ENCODE measurements around the gene TBCD. TPM values are rescaled to one million over a fixed set of nuclear protein-coding genes. Genes with fewer than 3 reads are reported as not detected.

The TBCD gene
- polyA plus RNA-seq, 1 donor from 2014 or later: 67.2 TPM

DNA sequence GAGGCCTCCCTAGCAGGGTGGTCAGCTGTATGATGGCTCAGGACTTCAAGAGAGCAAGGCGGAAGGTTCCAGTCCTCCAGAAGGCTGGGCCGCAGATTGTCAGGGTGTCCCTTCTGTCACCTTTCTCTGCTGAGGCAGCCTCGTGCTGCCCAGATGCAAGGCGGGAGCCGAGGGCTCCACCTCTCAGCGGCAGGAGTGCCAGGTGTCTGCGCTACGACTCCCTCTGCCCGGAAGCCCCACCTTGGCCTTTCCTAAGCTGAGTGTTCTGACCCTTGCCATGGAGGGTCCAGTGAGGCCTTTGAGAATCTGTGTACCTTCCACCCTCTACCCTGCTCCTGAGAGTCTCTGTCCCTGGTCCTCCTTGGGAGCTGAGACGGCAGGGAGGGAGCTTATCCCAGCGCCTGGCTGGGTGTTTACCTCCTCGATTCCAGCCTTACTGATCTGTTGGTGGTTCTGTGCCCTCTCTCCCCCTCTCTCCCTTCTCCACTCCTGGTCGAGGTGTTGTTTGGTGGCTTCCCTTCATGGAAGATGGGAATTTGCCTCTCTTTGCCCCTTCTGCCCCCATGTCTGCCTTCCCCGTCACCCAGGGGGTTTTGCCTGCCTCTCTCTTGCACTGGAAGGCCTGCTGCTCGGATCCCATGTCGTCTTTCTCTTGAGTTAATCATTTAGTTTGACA is 90.2 kb downstream of the TBCD start:
- Histone ChIP-seq H3K9ac (ENCODE audit: low read length) (no peak overlapping the region), H4K20me1 (ENCODE audit: insufficient read depth) (no peaks in the 10 kb centered on the region), H3K9me2 (ENCODE audit: insufficient read depth, low read length) (no peaks in the 10 kb centered on the region), H2AFZ (ENCODE audit: low read depth, low read length) (no peak overlapping the region), H3K27me3 (ENCODE audit: insufficient read depth, low read depth, low read length) (no peaks in the 10 kb centered on the region), H3K9me3 (ENCODE audit: low read length) (no peaks in the 10 kb centered on the region), H3K27ac (ENCODE audit: low read length) (no peak overlapping the region), H3K4me3 (ENCODE audit: low read length) (no peak overlapping the region), H3K36me3 (ENCODE audit: insufficient read depth, low read length) (no peaks in the 10 kb centered on the region), H3K4me2 (ENCODE audit: low read length) (no peak overlapping the region), H3K79me2 (replicated peaks; ENCODE audit: insufficient read depth, low read length) (no peaks in the 10 kb centered on the region), H3F3A (ENCODE audit: insufficient read depth, low read length, poor library complexity, severe bottlenecking) (no peaks in the 10 kb centered on the region)
- TF ChIP-seq TAF1 (IDR thresholded peaks at IDR 0.05; ENCODE audit: low read depth) (no peak), POLR2AphosphoS5 (IDR thresholded peaks at IDR 0.05) (no peak)
- TF ChIP-seq, protein P1, sequence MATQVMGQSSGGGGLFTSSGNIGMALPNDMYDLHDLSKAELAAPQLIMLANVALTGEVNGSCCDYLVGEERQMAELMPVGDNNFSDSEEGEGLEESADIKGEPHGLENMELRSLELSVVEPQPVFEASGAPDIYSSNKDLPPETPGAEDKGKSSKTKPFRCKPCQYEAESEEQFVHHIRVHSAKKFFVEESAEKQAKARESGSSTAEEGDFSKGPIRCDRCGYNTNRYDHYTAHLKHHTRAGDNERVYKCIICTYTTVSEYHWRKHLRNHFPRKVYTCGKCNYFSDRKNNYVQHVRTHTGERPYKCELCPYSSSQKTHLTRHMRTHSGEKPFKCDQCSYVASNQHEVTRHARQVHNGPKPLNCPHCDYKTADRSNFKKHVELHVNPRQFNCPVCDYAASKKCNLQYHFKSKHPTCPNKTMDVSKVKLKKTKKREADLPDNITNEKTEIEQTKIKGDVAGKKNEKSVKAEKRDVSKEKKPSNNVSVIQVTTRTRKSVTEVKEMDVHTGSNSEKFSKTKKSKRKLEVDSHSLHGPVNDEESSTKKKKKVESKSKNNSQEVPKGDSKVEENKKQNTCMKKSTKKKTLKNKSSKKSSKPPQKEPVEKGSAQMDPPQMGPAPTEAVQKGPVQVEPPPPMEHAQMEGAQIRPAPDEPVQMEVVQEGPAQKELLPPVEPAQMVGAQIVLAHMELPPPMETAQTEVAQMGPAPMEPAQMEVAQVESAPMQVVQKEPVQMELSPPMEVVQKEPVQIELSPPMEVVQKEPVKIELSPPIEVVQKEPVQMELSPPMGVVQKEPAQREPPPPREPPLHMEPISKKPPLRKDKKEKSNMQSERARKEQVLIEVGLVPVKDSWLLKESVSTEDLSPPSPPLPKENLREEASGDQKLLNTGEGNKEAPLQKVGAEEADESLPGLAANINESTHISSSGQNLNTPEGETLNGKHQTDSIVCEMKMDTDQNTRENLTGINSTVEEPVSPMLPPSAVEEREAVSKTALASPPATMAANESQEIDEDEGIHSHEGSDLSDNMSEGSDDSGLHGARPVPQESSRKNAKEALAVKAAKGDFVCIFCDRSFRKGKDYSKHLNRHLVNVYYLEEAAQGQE (IDR thresholded peaks at IDR 0.05; ENCODE audit: borderline replicate concordance): no peak

DNA sequence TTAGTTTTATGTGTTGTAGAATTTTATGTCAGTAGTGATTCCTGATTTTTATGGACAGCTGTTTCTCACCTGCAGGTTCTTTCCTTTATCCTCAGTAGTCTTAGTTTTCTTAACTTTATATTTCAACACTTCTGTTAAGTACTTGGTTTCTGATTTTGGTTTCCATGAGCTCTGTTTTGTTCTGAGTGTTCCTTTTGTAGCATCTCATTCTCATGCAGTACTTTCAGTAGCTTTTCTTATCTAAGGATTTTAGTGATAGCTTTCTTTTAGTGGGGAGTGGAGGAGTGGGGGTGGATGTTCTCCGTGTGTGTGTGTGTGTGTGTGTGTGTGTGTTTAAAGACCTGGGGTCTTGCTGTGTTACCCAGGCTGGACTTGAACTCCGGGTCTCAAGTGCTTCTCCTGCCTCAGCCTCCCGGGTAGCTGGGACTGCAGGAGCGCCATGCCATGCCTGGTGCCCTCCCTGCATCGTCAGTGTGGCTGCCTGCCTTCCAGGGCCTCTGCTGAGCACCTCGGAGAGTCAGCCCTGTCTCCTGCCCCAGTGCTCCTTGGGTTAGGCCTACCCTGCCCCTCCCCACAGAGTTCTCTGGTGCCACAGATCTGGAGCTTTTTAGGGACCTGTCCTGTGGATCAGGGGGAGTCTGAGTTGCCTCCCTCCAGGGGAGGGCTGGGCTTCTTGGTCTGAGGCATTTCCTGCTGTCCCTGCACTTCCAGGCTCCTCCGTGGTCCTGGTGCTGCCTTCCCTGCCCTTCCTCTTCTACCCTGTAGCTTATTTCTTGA is 92.2 kb downstream of the TBCD start:
- Histone ChIP-seq H3K4me2 (ENCODE audit: low read length) (no peak overlapping the region), H3K36me3 (ENCODE audit: insufficient read depth, low read length) (no peaks in the 10 kb centered on the region), H3K27me3 (ENCODE audit: insufficient read depth, low read depth, low read length) (no peaks in the 10 kb centered on the region), H3K4me3 (ENCODE audit: low read length) (no peak overlapping the region), H2AFZ (ENCODE audit: low read depth, low read length) (no peak overlapping the region), H3K9me2 (ENCODE audit: insufficient read depth, low read length) (no peaks in the 10 kb centered on the region), H3K79me2 (replicated peaks; ENCODE audit: insufficient read depth, low read length) (no peaks in the 10 kb centered on the region), H3K9me3 (ENCODE audit: low read length) (no peaks in the 10 kb centered on the region), H3K9ac (ENCODE audit: low read length) (no peak overlapping the region), H3F3A (ENCODE audit: insufficient read depth, low read length, poor library complexity, severe bottlenecking) (no peaks in the 10 kb centered on the region), H4K20me1 (ENCODE audit: insufficient read depth) (no peaks in the 10 kb centered on the region), H3K27ac (ENCODE audit: low read length) (no peak overlapping the region)
- TF ChIP-seq, protein P2, sequence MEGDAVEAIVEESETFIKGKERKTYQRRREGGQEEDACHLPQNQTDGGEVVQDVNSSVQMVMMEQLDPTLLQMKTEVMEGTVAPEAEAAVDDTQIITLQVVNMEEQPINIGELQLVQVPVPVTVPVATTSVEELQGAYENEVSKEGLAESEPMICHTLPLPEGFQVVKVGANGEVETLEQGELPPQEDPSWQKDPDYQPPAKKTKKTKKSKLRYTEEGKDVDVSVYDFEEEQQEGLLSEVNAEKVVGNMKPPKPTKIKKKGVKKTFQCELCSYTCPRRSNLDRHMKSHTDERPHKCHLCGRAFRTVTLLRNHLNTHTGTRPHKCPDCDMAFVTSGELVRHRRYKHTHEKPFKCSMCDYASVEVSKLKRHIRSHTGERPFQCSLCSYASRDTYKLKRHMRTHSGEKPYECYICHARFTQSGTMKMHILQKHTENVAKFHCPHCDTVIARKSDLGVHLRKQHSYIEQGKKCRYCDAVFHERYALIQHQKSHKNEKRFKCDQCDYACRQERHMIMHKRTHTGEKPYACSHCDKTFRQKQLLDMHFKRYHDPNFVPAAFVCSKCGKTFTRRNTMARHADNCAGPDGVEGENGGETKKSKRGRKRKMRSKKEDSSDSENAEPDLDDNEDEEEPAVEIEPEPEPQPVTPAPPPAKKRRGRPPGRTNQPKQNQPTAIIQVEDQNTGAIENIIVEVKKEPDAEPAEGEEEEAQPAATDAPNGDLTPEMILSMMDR (IDR thresholded peaks at IDR 0.05; ENCODE audit: poor library complexity, severe bottlenecking): no peak
- no peak for TF ChIP-seq RAD21 (conservative IDR thresholded peaks at IDR 0.05)

DNA sequence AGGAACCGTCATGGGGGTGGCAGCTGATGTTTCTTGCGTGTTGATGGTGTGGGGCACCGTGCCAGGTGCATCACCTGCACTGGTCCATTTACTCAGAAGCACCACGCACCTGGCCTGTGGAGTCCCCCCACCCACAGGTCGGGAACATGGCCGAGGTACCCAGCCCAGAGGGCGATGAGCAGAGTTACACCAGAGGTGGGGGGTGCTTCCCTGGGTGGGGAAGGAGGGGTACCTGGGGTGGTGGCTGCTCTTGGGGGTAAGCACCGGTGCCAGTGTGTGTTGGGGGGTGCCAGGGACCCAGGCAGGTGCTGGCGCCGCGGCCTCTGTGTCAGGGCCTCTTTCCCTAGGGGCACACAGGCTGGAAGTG is 92.9 kb downstream of the TBCD start:
- no peak overlapping the region for H3K27ac ChIP-seq (ENCODE audit: low read length)
- TF ChIP-seq TAF1 (IDR thresholded peaks at IDR 0.05; ENCODE audit: low read depth): no peak
- no peak for TF ChIP-seq MXI1 (conservative IDR thresholded peaks at IDR 0.05; ENCODE audit: poor library complexity, severe bottlenecking)
- TF ChIP-seq RAD21 (conservative IDR thresholded peaks at IDR 0.05): no peak
- no peak for TF ChIP-seq EZH2 (IDR thresholded peaks at IDR 0.05; ENCODE audit: borderline replicate concordance, insufficient read depth, low read length, poor library complexity, severe bottlenecking)
- TF ChIP-seq, protein P1 (IDR thresholded peaks at IDR 0.05; ENCODE audit: borderline replicate concordance): no peak
- no peak for TF ChIP-seq POLR2AphosphoS5 (IDR thresholded peaks at IDR 0.05)
- TF ChIP-seq EP300 (conservative IDR thresholded peaks at IDR 0.05; ENCODE audit: poor library complexity, severe bottlenecking): no peak
- TF ChIP-seq, protein P2 (IDR thresholded peaks at IDR 0.05; ENCODE audit: poor library complexity, severe bottlenecking): no peak
- no peaks in the 10 kb centered on the region for H3K27me3 ChIP-seq (ENCODE audit: insufficient read depth, low read depth, low read length)
- H3K9me2 ChIP-seq (ENCODE audit: insufficient read depth, low read length): no peaks in the 10 kb centered on the region
- no peaks in the 10 kb centered on the region for H4K20me1 ChIP-seq (ENCODE audit: insufficient read depth)
- no peak overlapping the region for H2AFZ ChIP-seq (ENCODE audit: low read depth, low read length)
- H3K9me3 ChIP-seq (ENCODE audit: low read length): no peaks in the 10 kb centered on the region
- no peaks in the 10 kb centered on the region for H3K36me3 ChIP-seq (ENCODE audit: insufficient read depth, low read length)
- H3K9ac ChIP-seq (ENCODE audit: low read length): no peak overlapping the region
- no peaks in the 10 kb centered on the region for H3K79me2 ChIP-seq (replicated peaks; ENCODE audit: insufficient read depth, low read length)
- H3K4me3 ChIP-seq (ENCODE audit: low read length): no peak overlapping the region
- no peaks in the 10 kb centered on the region for H3F3A ChIP-seq (ENCODE audit: insufficient read depth, low read length, poor library complexity, severe bottlenecking)
- H3K4me2 ChIP-seq (ENCODE audit: low read length): no peak overlapping the region

Measured in neural cell (in vitro differentiated cells).